PC-3 (cell line): ENCODE results near the gene SH3TC1.

ENCODE experiments used
- CTCF ChIP-seq: fragments of 300-600 bp; sonication (generic); conservative IDR thresholded peaks from 2 replicates; pipeline ENCODE4 v1.5.1; 2017; ENCODE audit warnings: antibody characterized with exemption, low read depth, mild to moderate bottlenecking, low read length
- EZH2 ChIP-seq: fragments of 300-600 bp; sonication (generic); IDR thresholded peaks from one replicate; pipeline ENCODE4 v1.6.1; 2017; ENCODE audit warnings: antibody characterized with exemption, mild to moderate bottlenecking, low read length; ENCODE audit not compliant: unreplicated experiment

DNA sequence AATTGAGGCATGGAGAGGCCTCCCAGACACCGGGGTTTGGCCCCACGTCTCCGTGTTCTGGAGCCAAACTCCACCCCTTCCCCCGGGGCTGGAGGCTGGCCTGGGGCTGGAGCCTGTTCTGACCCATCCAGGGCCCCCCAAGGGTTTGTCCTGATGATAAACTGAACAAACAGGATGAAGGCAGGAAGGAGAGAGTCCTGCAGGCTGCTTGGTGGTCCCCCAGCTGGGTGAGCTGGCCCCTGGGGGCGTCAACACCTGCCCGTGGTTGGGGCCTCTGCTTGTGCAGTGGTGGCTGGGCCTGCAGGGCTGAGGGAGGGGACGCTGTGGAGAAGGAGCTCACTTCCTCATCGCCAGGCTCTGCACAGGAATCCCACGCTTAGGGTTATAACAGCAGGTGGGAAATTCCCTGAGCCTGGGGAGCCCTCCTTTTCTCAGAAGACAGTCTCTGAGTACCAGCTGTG is 2.3 kb downstream of the SH3TC1 start:
- TF ChIP-seq CTCF (no peak), EZH2 (no peak)
